A172 (cell line): ENCODE results near the gene RABEPK. TPM values are rescaled to one million over a fixed set of nuclear protein-coding genes. Genes with fewer than 3 reads are reported as not detected.
"Not testable (repeated sequence)": the region's sequence is repeated elsewhere in the genome, so short reads cannot be mapped to it uniquely, and the experiment has no call there.

Experiments used
- DNase-seq: peaks from one replicate; pipeline ENCODE4 v3.0.0-alpha.2; 2015; ENCODE audit warnings: low spot score
- total RNA-seq: library from RNA; depleted of rRNA; stranded (reverse); fragments of >200 nt; shearing (Covaris generic); gene quantifications from 2 replicates; pipeline ENCODE4 v1.2.3, GENCODE V29; 2014; rRNA removed

RABEPK gene
- total RNA-seq, 1 experiment from 2014 or later, result 41.7 TPM

GRCh38 chr9:125246261-125246667 lies 45.9 kb downstream of the RABEPK start:
- no peak for DNase-seq

GRCh38 chr9:125254231-125254630 lies 53.9 kb downstream of the RABEPK start:
- no peak for DNase-seq

- DNase-seq, result no peak
Measured at GRCh38 chr9:125255781-125256391, 55.5 kb downstream of the RABEPK start.

- no peak for DNase-seq
Measured at GRCh38 chr9:125258160-125258785, 57.9 kb downstream of the RABEPK start.

- DNase-seq, result no peak
Measured at GRCh38 chr9:125258832-125259534, 58.6 kb downstream of the RABEPK start.

GRCh38 chr9:125260561-125260960 lies 60.2 kb downstream of the RABEPK start:
- DNase-seq, result no peak

GRCh38 chr9:125261501-125262293 lies 61.4 kb downstream of the RABEPK start, which contains the start of gene GAPVD1:
Gene GAPVD1, plus strand, starts transcription at chr9:125261826. Its CDS starts 37,096 bp downstream, at chr9:125298922.
- DNase-seq, result peak; percentile 82

- DNase-seq, result peak; percentile 23
Measured at GRCh38 chr9:125262294-125262991, 62.1 kb downstream of the RABEPK start.

- DNase-seq, result not testable (repeated sequence)
Measured at GRCh38 chr9:125264068-125264467, 63.7 kb downstream of the RABEPK start.

- no peak for DNase-seq
Measured at GRCh38 chr9:125268394-125269013, 68.2 kb downstream of the RABEPK start.

- DNase-seq, result no peak
Measured at GRCh38 chr9:125269014-125269397, 68.7 kb downstream of the RABEPK start.

- DNase-seq, result no peak
Measured at GRCh38 chr9:125271081-125271480, 70.7 kb downstream of the RABEPK start.

GRCh38 chr9:125272697-125273096 lies 72.4 kb downstream of the RABEPK start:
- no peak for DNase-seq

GRCh38 chr9:125276771-125277170 lies 76.4 kb downstream of the RABEPK start:
- no peak for DNase-seq

GRCh38 chr9:125277411-125277810 lies 77.1 kb downstream of the RABEPK start:
- no peak for DNase-seq

GRCh38 chr9:125280945-125281344 lies 80.6 kb downstream of the RABEPK start:
- DNase-seq, result no peak

Other genes starting within 250 kb of the RABEPK start
- gene SCAI, start 57.0 kb upstream of the RABEPK start, total RNA-seq, result 6.4 and 10.1 TPM in 2 replicates
- 86.9 and 92.2 TPM in 2 replicates for gene PPP6C, start 10.7 kb upstream of the RABEPK start, total RNA-seq
- gene HSPA5, start 40.8 kb downstream of the RABEPK start, total RNA-seq, result 77.5 and 93.5 TPM in 2 replicates
- 46.3 and 58.8 TPM in 2 replicates for gene GAPVD1, start 61.3 kb downstream of the RABEPK start, total RNA-seq